ENCODE data around the gene OBSL1. TPM values are rescaled to one million over a fixed set of nuclear protein-coding genes. Genes with fewer than 3 reads are reported as not detected.

The OBSL1 gene
- polyA plus RNA-seq (2013, experiment 1 of 2; ENCODE audit: insufficient read length): 52.5 TPM
- 49.7 TPM for polyA plus RNA-seq (2013, experiment 2 of 2; ENCODE audit: insufficient read length)

GRCh38 chr2:219571311-219572236 lies at the start of gene OBSL1:
TSS of gene OBSL1 (minus strand) at chr2:219571539. CDS start at chr2:219571232, 307 bp downstream.
- DNase-seq: peak; percentile 82

DNA sequence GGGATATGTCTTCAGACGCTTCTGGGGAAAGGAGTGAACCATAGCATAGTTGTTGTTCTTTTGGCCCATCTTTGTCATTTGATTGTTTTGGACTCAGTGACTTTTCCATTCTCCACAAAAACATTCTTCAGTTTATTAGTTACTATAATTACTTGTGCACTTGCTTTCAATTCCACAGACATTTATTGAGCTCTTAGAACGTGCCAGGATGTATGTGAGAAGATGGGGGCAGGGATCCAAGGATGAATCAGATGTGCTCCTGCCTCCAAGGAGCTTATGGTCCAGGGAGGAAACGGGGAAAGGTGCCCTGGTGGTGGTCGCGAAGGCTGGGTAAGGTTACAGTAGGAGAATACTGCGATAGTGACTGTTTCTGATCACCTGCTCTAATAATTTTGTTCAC lies 49.2 kb upstream of the OBSL1 start:
- DNase-seq: no peak

GRCh38 chr2:219619235-219619634 lies 47.9 kb upstream of the OBSL1 start:
- peak; percentile 20 for DNase-seq

DNA sequence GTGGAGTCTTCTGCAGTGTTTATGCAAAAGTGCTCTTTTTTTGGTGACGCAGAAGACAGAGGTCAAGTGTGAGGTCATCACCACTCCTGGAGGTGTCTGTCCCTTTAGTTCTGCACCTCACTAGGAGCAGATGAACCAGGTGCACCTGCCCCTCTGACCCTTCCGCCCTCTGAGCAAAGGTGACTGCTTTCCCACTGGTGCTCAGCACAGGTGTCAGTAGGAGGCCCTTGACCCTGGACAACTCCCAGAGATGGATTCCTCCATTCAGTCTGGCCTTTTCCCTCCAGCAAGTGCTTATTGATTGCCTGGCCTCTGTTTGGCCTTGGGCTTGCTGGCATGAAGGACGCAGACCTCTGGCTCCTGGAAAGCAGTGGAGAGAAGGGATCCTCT lies 47.4 kb upstream of the OBSL1 start:
- DNase-seq: no peak

DNA sequence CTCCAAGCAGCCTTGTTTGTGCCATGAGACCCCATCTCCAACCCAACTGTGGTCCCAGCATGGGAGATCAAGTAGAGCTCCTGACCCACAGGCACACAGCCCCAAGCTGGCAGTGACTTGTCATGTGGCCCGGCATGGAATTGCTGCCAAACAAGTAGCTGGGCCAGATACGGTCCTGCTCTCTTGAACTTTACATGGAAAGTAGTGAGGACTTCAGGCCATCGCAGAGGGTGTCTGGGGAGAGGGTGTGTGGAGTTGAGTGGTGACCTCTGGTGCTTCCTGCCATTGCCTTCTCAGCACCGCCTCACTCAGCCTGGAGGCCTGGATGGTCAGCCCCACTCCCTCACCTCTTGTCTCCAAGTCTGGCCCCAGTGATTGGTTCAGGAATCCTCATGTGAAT lies 45.2 kb upstream of the OBSL1 start:
- DNase-seq: no peak

DNA sequence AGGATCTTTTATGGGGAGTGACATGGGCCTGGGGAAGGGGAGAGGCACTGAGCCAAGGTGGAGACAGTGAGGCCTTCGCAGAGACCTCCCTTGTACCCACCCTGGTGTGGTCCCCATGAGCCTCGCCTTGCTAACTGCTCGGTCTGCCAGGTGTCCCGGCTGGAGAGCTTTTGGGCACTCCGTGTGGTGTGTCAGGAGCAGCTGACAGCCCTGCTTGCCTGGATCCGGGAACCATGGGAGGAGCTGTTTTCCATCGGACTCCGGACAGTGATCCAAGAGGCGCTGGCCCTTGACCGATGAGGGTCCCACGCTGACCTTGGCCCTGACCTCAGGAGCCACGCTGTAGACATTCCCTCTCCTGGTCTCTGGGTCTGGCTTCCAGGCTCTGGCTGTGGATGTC lies 44.6 kb upstream of the OBSL1 start:
- DNase-seq: no peak

DNA sequence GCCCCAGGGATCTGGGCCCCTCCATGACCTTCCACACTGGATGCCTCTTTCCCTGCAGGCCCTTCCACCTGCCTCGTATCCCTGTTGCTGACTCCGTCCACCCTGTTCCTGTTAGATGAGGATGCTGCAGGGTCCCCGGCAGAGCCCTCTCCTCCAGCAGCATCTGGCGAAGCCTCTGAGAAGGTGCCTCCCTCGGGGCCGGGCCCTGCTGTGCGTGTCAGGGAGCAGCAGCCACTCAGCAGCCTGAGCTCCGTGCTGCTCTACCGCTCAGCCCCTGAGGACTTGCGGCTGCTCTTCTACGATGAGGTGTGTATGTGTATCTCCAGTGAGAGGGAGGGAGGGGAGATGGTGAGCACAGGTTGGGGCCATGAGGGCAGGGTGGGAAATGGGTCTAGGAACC lies 43.7 kb upstream of the OBSL1 start:
- no peak for DNase-seq

GRCh38 chr2:219614076-219614860 lies 42.9 kb upstream of the OBSL1 start:
- DNase-seq: no peak

- DNase-seq: no peak
Measured at GRCh38 chr2:219613461-219614070, 42.2 kb upstream of the OBSL1 start.

DNA sequence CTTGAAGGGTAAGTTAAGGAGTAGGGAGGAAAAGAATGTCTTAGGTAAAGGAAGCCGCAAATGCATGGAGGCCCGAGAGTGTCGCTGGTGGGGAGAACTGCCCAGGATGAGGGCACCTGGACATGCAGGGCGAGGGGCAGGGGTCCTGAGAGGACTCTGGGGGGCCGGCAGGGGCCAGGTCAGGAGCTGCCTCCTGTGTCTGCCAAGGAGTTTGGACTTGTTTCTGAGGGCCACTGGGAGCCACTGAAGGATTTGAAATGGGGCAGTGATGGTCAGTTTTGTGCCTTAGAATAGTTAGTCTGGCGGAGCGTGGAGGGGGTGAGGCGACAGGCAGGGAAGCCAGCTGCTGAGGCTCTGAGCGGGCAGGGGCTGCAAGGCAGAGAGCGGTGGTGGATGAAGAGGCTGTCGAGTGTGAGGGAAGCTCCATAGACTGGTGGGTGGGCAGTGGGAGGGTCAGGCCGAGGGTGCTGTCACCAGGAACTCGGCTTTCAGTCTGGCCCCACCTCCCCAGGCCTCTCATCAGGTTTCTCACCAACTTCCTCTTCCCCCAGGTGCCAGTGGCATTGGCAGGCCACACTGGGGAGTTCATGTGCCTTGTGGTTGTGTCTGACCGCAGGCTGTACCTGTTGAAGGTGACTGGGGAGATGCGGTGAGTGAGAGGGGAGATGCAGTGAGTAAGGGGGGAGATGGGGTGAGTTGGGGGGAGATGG lies 41.4 kb upstream of the OBSL1 start:
- DNase-seq: no peak

- DNase-seq: no peak
Measured at GRCh38 chr2:219611866-219612576, 40.7 kb upstream of the OBSL1 start.

- no peak for DNase-seq
Measured at GRCh38 chr2:219611306-219611705, 40.0 kb upstream of the OBSL1 start.

DNA sequence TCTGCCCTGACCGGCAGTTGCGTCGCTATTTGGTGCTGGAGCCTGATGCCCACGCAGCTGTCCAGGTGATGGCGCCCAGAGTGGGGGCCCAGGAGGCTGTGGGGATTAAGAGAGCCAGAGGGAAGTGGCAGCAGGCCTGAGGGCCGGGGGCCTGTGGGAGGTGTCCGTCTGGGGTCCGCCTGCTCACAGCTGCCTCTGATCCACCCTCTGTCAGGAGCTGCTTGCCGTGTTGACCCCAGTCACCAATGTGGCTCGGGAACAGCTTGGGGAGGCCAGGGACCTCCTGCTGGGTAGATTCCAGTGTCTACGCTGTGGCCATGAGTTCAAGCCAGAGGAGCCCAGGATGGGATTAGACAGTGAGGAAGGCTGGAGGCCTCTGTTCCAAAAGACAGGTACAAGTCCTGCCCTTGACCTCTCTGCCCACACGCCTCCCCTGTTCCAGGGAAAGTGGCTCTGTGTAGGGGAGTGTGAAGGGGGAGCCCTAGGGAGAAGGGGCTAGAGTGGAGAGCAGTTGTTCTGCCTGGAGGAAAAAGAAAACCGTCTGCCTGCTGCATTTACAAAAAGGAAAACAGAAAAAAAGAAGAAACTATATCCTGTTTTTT lies 37.9 kb upstream of the OBSL1 start:
- DNase-seq: no peak

DNA sequence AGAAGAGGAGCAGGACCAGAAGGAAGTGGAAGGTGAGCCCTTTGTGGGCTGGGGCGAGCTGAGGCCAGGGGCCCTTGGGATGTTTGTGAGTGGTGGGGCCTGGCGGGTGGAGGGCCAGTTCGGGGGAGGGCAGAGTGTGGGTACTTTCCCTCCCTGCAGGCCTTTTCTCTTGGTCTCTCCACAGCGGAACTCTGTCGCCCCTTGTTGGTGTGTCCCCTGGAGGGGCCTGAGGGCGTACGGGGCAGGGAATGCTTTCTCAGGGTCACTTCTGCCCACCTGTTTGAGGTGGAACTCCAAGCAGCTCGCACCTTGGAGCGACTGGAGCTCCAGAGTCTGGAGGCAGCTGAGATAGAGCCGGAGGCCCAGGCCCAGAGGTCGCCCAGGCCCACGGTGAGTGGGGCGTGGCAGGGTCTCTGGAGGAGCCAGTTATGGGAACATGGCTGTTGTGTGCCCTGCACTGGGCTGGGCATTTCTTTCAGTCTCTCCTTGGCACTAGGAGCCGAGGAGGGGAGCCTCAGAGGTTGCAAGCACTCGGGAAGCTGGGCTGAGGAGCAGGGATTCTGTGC lies 37.1 kb upstream of the OBSL1 start:
- no peak for DNase-seq

GRCh38 chr2:219607931-219608330 lies 36.6 kb upstream of the OBSL1 start:
- no peak for DNase-seq

GRCh38 chr2:219605607-219605954 lies 34.2 kb upstream of the OBSL1 start:
- no peak for DNase-seq

DNA sequence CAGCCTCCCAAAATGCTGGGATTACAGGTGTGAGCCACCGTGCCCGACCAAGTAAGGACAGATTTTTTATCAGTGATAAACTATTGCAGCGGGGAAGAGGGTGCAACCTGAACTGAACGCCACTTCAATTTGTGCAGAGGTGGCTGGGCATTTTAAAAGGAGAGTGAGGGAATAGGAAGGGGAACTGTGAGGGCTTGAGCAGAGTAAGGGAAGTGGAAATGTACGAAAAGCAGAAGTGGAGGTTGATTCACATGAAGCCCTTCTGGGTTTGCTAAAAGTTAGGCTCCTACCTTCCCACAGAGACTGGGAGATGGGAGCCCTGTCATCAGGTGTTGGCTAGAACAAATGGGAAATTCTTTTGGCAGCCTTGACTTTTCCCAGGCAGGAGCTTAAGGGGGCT lies 32.4 kb upstream of the OBSL1 start:
- no peak for DNase-seq

DNA sequence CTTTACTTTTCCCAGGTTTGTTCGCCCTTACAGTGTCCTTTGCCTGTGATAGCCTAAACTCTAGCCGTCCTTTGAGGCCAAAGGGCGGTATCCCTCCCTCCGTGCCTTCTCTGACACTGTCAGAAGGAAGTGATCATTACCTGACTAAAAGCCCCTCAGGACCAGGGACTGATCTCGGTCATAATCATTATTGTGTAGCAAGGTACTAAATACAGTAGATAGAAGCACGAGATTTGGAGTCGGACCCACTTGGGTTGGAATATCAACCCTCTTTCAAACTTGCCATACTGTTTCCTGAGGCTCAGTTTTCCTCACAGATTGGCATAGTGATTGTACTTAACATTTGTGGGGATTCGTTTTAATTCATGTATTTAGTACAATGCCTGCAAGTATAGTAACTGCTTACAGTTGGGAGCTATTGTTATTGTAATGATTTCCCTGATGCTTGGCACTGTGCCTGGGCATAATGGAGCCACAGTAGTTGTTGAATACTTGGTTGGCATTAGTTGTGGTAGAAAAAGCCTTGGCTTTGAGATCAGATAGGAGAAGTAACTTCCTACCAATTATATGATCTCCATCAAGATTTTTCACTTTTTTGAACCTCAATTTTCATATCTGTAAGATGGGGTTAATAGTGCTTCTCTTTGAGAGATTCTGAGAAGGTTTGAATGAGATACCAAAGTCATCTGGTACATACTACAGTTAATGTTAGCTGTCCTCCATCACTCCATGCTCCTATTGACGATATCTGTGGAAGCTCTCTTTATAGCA lies 27.2 kb upstream of the OBSL1 start:
- DNase-seq: peak; percentile 10

DNA sequence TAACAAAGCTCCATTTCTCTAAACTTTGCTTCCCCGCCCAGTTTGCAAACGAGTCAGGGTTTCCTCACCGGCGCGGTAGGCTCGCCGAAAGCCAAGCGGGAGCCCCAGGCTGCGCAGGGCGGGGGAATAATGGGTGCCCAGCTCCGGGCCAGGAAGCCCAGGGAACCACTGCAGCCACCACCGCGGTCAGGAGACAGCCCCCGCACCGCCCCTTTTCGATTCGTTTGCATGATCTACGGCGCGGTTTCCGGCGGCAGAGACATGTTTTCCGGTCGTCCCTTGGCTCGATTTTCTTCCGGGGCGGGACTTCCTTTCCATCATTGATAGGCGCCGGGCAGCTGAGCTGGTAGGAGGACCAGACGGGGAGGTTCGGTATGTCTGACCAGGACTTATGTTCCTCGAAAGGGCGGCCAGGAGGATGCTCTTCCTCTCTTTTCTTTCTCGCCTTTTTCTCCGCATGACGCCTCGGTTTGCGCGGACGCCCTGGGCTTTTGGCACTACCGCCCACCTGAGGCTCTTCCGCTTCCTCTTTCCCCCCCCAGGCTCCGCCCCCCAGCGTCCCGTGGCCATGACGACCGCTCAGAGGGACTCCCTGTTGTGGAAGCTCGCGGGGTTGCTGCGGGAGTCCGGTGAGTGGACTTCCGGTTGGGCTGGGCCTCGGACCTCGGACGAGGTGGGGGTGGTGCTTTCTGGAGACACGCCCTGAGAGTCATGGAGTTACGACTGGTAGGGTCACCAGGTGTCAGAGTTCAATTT lies 26.4 kb upstream of the OBSL1 start, which contains the start of gene STK11IP:
Gene STK11IP (plus strand): TSS at position 306 of the 756 bp plus-strand sequence. CDS start 263 bp downstream, at position 569.
- peak; percentile 97 for DNase-seq
